Measurements from ENCODE around the gene RBM34.

Gene RBM34

DNA sequence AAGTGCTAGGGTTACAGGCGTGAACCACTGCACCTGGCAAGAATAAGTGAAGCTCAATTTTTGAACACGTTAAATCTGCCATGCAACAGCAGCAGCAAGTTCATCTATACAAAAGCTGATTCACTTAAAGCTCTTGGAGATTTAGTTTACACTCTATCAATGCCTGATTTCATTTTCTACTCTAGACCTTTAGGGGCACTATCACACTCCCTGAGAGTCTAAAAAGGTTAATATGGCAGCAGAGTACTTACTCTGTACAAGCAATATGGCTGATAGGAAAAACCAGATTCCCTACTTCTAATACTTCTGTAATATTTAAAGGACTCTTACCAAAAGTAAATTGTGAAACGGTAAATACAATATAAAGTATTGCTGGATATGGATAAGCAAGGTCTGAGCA lies 4.8 kb downstream of the RBM34 start:
- DNase-seq (ENCODE audit: low read depth) = no peak

DNA sequence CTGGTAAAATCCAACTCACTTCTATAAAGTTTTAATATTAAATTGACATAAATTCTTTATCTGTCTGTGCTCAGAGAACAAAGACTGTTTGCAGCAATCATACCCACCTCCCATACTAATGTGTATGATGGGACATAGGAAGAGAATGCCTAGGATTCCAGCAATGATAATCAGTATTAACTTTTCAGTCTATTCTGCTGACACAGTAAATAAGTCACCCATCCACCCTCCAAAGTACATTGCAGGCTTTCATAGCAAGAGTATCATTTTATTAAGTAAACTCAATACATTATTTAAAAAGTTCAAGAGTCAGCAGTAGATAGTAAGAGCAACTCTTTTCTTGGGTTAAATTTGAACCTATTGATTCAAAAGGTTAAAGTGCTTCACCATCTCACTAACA lies 8.8 kb downstream of the RBM34 start:
- no peak for DNase-seq (ENCODE audit: low read depth)

DNA sequence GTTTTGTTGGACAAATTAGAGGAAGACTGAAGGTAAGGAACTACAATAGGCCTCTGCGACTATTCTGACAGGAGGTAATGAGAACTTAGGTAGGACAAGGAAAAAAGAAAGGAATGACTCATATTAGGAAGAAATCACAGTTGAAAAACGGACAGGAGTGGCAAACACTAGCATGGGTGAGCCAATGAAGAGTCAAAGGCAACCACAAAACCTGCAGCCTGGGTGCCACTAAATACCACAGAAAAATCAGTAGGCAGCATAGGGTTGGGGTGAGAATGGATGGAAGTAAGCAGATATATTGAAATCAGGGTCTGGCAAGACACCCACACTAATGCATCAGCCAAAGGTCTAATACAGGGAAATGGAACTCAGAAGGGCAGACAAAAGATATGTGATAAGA lies 10.0 kb downstream of the RBM34 start:
- DNase-seq (ENCODE audit: low read depth) = no peak

DNA sequence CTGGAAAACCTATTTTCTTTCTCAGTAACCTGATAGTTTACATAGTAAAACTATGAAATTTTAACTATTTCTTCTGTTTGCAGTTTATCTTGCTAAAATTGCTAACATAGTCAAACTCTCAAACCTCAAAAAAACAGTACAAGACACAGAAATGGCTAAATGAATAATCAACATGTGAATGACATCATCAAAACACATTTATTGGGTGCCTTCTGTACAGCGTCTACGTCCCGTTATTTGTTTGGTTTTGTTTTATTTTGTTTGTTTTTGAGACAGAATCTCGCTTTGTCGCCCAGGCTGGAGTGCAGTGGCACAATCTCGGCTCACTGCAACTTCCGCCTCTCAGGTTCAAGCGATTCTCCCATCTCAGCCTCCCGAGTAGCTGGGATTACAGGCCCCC lies 11.2 kb downstream of the RBM34 start:
- DNase-seq (ENCODE audit: low read depth) = no peak

DNA sequence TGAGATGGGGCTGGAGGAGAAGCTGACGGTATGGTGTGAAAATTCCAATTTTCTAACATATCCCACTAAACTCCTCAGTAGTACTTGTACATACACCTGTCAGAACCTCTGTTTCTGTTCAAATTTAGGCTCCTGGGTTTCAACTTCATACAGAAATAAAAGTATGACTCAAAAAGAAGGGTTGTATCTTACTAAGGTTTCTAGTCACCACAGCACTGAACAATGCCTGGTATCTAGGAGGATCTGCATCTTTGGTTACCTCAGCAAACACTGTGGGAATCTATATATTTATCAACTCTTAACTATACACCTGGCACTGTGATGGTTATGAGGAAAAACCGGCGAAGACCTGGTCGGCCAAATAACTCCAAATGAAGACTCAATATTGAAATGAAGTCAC lies 13.8 kb downstream of the RBM34 start:
- no peak for DNase-seq (ENCODE audit: low read depth)

DNA sequence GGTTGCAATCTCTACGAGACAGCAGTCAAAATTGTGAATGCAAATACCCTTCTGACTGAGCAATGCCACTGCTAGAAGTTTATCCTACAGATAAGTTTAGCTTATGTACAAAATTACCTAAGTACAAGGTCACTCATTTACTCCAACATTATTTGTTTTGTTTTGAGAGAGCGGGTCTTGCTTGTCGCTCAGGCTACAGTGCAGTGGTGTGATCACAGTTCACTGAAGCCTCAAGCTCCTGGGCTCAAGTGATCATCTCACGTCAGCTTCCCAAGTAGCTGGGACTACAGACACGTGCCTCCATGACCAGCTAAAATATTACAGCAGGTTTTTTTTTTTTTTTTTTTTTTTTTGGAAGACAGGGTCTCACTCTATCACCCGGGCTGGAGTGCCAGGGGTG lies 15.4 kb downstream of the RBM34 start:
- DNase-seq (ENCODE audit: low read depth) = no peak

DNA sequence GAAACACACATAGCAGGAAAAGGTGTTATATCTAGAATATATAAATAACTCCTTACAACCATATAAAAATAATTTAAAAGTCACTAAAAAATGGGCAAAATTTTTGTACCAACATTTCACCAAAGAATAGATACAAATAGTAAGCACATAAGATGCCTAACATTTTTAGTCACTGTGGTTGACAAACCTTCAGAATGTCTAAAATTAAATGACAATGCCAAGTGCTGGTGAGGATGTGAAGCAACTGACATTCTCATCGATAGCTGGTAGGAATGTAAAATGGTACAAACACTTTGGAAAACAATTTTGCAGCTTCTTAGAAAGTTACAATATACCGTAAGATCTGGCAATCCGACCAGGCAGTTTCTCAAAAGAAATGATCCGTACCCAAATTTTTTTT lies 18.1 kb downstream of the RBM34 start:
- DNase-seq (ENCODE audit: low read depth) = no peak

DNA sequence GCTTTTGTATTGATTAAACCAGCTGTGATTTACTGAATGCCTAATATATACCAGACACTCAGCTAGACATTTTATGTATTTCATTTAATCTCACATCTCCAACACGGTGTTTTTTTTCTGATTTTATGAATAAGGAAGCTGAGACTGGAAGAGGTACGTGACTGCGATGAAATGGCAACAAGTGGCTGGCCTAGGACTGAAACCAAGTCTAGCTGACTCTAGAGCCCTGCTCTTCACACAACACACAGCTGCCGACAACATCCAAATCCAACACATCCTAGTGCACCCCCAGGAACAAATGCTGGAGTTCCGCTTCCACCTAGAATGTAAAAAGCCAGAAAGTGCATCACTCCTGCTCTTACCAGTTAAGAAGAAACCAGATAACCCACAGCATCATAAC lies 21.7 kb downstream of the RBM34 start:
- no peak for DNase-seq (ENCODE audit: low read depth)

DNA sequence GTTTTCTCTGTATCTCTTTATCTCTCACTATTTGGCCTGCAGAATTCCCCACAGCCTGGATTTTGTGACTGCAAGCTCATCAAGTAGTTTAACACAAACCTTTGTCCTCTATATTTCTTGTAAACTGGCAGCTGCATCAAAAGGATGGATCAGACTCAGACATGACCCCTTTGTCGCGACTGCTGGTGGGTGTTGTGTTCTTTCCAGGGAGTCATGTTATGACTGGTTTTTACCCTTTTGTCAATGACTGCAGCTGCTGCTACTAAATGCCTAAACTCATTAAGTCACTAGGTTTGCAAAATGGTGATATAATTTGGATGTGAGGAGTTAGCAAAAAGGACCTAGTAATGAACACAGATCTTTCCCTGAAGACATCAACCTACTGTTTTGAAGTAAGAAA lies 22.2 kb downstream of the RBM34 start:
- DNase-seq (ENCODE audit: low read depth) = no peak

DNA sequence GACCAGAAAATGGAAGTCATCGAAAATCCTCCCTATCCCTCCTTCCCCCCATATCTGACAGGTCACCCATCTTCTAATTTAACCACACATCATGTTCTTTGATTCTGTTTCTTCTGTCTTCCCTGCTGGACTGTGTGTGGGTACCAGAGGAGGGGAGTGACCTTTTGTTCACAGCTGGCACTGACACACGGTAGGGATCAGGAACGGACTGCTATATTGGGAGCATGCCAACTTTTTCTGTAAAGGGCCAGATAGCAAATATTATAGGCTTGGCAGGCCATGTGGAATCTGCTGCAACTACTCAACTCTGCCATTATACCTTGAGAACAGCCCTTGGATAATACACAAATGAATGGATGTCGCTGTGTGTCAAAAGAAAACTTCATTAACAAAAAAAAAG lies 24.9 kb downstream of the RBM34 start:
- DNase-seq (ENCODE audit: low read depth) = no peak

DNA sequence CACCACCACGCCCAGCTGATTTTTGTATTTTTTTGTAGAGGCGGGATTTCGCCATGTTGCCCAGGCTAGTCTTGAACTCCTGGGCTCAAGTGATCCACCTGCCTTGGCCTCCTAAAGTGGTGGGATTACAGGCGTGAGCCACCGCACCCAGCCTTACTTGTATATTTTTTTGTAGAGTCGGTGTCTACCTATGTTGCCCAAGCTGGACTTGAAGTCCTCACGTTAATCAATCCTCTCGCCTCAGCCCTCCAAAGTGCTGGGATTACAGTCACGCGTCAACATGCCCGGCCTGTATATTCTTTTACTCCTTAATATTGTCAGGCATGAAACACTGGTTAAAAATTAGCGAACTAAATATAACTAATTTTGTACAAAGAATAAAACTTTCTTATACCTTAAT lies 26.9 kb downstream of the RBM34 start:
- DNase-seq (ENCODE audit: low read depth) = no peak

DNA sequence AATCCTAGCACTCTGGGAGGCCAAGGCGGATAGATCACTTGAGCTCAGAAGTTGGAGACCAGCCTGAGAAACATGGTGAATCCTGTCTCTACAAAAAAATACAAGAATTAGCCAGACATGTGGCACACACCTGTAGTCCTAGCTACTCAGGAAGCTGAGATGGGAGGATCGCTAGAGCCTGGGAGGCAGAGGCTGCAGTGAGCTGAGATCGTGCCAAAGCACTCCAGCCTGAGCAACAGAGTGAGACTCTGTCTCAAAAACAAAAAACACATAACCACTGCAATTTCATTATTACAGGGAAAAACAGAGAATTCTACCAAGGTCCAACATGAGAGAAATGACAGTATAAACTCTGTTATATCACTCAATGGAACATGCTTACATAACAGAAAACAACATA lies 28.0 kb downstream of the RBM34 start:
- DNase-seq (ENCODE audit: low read depth) = no peak

DNA sequence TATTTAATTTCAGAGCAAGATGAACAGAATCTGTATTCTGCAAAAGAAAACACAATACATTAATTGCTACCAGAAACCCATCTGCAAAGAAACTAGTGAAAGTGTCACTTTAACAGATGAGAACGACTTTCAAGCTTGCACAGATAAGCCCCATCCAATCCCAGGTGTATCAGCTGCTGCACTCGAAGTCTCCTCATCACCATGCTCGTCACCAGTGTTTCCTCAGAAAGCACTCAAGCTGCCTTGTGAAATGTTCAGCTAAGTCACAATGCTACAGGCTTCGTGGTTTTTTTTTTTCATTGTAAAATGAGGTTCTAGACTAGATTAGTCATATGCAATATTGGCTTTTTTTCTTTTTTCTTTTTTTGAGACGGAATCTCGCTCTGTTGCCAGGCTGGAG lies 29.1 kb downstream of the RBM34 start:
- DNase-seq (ENCODE audit: low read depth) = no peak

DNA sequence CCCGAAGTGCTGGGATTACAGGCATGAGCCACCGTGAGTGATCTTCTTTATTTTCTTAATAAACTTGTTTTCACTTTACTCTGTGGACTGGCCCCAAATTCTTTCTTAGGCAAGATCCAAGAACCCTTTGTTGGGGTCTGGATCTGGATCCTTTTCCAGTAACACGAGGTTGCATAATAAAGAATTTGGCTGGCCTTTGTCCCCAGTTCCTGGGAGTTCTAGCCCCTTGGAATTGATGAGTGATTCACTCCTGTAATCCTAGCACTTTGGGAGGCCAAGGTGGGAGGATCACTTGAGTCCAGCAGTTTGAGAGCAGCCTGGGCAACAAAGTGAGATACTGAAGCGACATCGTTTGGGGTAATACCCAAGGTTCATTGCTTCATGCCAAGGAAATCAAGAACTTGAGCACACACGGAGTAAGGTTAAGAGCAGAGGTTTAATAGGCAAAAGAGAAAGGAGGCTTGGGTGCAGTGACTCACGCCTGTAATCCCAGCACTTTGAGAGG lies 30.2 kb downstream of the RBM34 start:
- DNase-seq (ENCODE audit: low read depth) = no peak

DNA sequence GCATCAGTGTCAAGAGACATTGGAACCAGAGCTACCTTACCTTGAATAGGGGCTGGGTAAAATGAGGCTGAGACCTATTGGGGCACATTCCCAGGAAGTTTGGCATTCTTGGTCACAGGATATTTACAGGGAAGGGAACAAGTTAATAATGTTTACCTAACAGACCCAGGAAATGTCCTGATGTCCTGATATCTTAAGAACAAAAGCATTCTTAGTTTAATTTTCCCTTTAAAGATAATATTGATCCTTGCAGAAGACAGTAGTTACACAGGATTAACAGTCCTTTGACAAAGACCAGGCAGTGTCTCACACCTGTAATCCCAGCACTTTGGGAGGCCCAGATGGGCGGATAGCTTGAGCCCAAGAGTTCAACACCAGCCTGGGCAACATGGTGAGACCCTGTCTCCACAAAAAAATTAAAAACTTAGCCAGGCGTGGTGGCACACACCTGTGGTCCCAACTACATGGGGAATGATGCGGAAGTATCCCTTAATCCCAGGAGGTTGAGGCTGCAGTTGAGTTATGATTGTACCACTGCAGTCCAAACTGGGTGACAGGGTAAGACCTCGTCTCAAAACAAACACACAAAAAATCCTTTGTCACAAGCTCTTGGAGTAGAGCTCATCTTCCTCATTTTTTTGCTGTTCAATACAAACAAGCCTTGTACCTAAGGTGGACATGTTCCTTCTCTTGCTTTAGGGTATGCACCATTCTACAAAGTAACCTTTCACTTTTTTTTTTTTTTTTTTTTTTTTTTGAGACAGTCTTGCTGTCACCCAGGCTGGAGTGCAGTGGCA lies 31.1 kb downstream of the RBM34 start:
- DNase-seq (ENCODE audit: low read depth) = no peak

DNA sequence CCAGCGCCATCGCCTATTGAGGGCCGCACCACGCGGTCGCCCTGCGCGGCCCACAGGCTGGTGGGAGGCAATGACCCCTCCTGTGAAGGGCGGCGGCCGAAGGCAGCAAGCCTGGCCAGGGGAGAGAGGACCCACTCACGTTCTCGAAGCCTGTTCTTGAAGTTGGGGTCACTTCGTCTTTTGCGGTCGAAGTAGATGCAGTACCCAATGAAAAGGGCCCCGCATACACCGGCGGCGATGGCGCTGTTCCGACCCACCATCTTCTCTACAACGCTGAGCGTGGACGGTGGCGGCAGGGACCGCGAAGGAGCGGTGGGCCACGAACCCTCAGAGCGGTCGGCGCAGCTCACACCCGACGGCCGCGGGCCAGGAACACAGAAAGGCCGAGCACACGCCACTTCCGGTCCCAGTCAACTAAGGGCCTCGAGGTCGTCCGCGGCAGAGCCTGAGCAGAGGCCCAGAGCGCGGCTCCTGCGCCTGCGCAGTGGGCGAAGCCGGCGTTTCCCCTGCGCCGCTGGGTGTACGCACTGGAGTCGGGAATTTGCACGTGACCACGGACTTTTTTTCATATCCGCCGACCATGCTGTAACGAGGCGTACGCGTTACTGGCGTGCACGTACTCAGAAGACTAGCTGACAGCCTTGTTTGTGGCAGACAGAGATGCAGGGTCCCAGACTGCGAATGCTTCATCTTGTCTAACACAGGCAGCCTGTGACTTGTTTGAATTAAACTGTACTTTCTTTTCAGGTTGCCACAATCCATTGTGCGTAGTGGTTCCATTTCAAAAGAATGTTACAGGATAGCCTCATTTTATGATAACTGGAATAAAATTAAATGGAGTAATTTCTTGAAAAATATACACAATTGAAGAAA lies 32.4 kb downstream of the RBM34 start, which contains the start of gene TOMM20:
Gene TOMM20 (minus strand): TSS at position 382 of the 873 bp plus-strand sequence. CDS start 122 bp downstream, at position 260.
- peak; percentile 89 for DNase-seq (ENCODE audit: low read depth)

DNA sequence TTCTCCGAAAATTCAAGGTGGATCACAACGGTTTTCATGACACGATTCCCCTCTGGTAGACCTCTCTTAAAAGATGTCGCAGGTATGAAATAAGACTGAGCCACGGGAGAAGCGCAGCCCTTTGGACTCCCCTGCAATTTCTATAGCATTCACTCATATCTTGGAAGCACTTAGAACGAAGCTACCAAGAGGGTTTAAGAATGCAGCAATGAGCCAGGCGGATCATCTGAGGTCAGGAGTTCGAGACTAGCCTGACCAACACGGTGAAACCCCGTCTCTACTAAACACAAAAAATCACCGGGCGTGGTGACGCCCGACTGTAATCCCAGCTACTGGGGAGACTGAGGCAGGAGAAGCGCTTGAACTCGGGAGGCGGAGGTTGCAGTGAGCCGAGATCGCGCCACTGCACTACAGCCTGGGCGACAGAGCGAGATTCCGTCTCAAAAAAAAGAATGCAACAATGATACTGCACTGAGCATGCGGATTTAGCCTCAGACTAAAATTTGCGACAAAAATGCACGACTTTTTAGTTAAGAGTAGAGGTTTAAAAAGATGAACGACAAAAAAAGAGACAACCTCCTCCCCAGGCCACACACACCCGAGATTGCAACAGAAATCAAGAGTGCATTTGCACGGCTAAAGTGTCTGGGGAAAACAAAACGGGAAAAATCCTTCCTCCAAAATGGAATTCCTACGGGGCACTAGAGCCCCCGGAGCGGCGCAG lies 33.2 kb downstream of the RBM34 start:
- DNase-seq (ENCODE audit: low read depth) = no peak

DNA sequence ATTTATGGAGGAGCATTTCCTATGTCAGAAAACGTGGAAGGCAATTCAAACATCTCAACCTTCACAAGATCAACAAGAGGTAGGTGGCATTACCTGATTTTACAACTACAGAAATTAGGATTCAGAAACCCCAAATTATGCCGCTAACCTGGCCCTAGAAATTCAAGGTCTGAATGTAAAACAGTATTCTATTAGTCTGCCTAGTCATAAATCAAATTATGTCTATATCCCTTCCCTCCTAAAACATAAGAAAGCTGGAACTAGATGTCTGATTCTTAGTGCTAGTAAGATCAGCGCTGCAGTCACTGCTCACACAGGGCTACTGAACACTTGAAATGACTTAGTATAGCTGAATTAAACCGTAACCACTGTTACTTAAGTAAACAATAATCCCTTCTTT lies 33.8 kb downstream of the RBM34 start:
- DNase-seq (ENCODE audit: low read depth) = no peak

DNA sequence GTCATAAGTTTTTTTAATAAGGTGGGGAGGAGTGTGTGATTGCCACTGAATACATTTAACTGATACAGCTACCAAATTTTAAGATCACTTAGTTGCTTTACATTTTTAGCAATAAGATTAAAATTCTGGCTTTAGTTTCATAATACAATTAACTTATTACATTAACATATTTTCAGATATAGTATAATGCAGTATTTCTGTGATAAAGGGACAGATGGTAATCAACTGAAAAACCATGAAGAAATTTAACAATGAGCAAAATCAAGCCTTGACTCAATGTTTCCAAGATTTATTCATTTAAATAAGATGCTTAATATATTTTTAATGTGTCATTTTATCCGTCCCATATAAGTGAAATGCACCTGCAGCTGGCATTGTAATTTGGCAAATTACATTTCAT lies 36.4 kb downstream of the RBM34 start:
- no peak for DNase-seq (ENCODE audit: low read depth)

DNA sequence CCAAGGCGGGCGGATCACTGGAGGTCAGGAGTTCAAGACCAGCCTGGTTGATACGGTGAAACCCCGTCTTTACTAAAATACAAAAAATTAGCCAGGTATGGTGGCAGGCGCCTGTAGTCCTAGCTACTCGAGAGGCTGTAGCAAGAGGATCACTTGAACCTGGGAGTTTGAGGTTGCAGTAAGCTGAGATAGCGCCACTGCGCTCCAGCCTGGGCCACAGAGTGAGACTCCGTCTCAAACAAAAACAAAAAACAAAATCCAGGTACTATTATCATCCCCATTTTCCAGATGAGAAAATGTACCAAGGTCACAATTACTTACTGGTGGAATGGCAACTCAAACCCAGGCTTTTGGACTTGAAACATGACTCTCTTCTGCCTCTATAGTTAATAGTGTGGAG lies 36.9 kb downstream of the RBM34 start:
- no peak for DNase-seq (ENCODE audit: low read depth)

DNA sequence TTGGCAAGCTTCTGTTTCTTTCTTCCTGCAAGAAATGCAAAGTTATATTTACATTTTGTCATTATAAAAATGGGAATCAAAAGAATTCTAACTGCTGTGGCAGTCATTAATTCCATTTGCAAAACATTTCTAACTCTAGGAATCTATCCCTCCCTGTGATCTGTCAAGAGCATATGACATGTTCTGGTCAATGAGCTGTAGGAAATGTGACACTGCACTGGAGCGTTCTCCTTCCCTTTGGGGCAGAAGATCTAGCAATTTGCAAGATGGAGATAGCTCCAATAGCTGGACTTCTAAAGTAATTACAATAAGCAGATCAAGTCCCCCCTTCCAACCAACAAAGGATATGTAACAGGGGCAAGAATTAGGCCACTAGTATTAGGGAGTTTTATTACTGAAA lies 38.7 kb downstream of the RBM34 start:
- DNase-seq (ENCODE audit: low read depth) = no peak

DNA sequence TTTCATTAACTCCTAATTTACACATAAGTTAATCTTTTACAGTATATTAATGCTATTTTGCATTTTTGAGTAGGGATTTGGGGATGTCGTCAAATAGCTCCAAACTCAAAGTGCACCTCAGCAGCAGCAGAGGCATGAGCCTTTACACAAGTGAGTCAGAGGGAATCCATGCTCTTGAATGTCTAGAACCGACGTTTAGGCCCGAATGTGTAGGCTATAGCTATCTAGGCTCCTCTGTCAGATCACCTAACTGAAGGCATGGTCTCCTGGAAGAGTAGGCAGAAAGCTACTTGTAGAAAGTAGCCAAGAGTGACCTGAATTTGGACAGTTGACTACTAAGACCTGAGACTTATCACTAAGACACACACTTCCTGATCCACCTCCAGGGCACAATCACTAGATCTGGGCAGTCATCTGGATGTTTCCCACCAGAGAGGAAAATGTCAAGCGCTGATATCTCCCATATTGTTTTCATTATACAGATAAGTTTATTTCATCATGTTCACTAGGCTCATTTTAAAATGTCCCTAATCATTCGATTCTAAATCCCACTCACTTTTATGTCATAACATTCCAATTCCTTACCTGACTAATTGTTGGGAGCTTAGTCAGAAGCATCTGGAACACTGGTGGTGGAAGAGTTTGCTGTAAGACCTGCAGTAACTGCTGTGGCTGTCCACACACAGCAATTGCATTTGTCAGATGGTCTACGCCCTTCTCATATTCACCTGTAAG lies 47.7 kb downstream of the RBM34 start:
- DNase-seq (ENCODE audit: low read depth) = no peak
